Vagina (tissue), 2 donors: ENCODE measurements around the gene YIPF6. TPM values are rescaled to one million over a fixed set of nuclear protein-coding genes. Genes with fewer than 3 reads are reported as not detected.
A peak's percentile ranks its signal among the peaks of the same experiment; 100 is the strongest.
"Not testable (repeated sequence)": the region's sequence is repeated elsewhere in the genome, so short reads cannot be mapped to it uniquely, and the experiment has no call there.

Experiments
- DNase-seq, 2 donors: peaks; one replicate each; pipeline ENCODE4 v3.0.0-alpha.2; 2017; ENCODE audit errors: extremely low spot score in 2 of 2
- H3K27ac ChIP-seq: fragments of 200-600 bp; sonication (generic); one replicate; pipeline ENCODE4 v1.5.1; 2019
- H3K27me3 ChIP-seq: fragments of 200-600 bp; sonication (generic); one replicate; pipeline ENCODE4 v1.5.1; 2019
- H3K36me3 ChIP-seq, 2 donors: fragments of 200-600 bp; sonication (generic); one replicate each; pipeline ENCODE4 v1.5.1; 2017 to 2019
- H3K4me1 ChIP-seq: fragments of 200-600 bp; sonication (generic); one replicate; pipeline ENCODE4 v1.5.1; 2019
- H3K4me3 ChIP-seq, 2 donors: fragments of 200-600 bp; sonication (generic); 1 replicate in 1 of 2; 2 replicates in 1 of 2; pipeline ENCODE4 v1.5.1; 2016 to 2019
- H3K9me3 ChIP-seq: fragments of 200-600 bp; sonication (generic); one replicate; pipeline ENCODE4 v1.5.1; 2019
- POLR2A ChIP-seq, 2 donors: fragments of 450-650 bp; IDR thresholded peaks; one replicate each; pipeline ENCODE4 v1.6.1; 2017; ENCODE audit warnings: antibody characterized with exemption in 2 of 2, mild to moderate bottlenecking in 2 of 2, moderate library complexity in 2 of 2
- POLR2AphosphoS5 ChIP-seq, 2 donors: sonication (generic); formaldehyde crosslinking; IDR thresholded peaks; one replicate each; pipeline ENCODE4 v1.9.0; 2017; ENCODE audit warnings: antibody characterized with exemption in 2 of 2, mild to moderate bottlenecking in 2 of 2, low read depth in 1 of 2; ENCODE audit not compliant: insufficient read depth in 1 of 2
- intact Hi-C: fragments of 100-400 bp; cut with DNase I; formaldehyde crosslinking; loops from one replicate; pipeline ENCODE4 v1.15.1; 2023
- total RNA-seq: library from RNA; depleted of rRNA; stranded (reverse); fragments of >200 nt; gene quantifications from one replicate; pipeline ENCODE4 v1.2.3, GENCODE V29; 2016
- TF ChIP-seq, protein P1 (sequence below), 3 experiments: fragments of 450-650 bp in 2 of 3; fragments of 200-600 bp in 1 of 3; sonication (generic) in 1 of 3; IDR thresholded peaks; one replicate each; pipeline ENCODE4 v1.5.1; 2017 to 2019; ENCODE audit warnings: antibody characterized with exemption in 3 of 3, mild to moderate bottlenecking in 2 of 3, moderate library complexity in 2 of 3

The YIPF6 gene
- total RNA-seq, 1 donor from 2014 or later = 19.2 TPM

- no peak for TF ChIP-seq POLR2AphosphoS5 (IDR thresholded peaks at IDR 0.05; ENCODE audit: insufficient read depth in 1 of 2, low read depth in 1 of 2)
- TF ChIP-seq, protein P1, sequence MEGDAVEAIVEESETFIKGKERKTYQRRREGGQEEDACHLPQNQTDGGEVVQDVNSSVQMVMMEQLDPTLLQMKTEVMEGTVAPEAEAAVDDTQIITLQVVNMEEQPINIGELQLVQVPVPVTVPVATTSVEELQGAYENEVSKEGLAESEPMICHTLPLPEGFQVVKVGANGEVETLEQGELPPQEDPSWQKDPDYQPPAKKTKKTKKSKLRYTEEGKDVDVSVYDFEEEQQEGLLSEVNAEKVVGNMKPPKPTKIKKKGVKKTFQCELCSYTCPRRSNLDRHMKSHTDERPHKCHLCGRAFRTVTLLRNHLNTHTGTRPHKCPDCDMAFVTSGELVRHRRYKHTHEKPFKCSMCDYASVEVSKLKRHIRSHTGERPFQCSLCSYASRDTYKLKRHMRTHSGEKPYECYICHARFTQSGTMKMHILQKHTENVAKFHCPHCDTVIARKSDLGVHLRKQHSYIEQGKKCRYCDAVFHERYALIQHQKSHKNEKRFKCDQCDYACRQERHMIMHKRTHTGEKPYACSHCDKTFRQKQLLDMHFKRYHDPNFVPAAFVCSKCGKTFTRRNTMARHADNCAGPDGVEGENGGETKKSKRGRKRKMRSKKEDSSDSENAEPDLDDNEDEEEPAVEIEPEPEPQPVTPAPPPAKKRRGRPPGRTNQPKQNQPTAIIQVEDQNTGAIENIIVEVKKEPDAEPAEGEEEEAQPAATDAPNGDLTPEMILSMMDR (IDR thresholded peaks at IDR 0.05) = no peak
- TF ChIP-seq POLR2A (IDR thresholded peaks at IDR 0.05) = no peak
- Histone ChIP-seq H3K27me3 (no peaks in the 10 kb centered on the region), H3K4me3 (no peak overlapping the region), H3K36me3 (no peaks in the 10 kb centered on the region), H3K9me3 (no peaks in the 10 kb centered on the region), H3K27ac (no peak overlapping the region), H3K4me1 (no peaks in the 10 kb centered on the region)
- DNase-seq = no peak
- intact Hi-C loops = no loop called here
Measured at GRCh38 chrX:68490644-68491043, 8.2 kb upstream of the YIPF6 start.

- Histone ChIP-seq H3K27ac (no peak overlapping the region), H3K36me3 (no peaks in the 10 kb centered on the region), H3K27me3 (no peaks in the 10 kb centered on the region), H3K4me1 (no peaks in the 10 kb centered on the region), H3K9me3 (no peaks in the 10 kb centered on the region), H3K4me3 (no peak overlapping the region)
- TF ChIP-seq, protein P1 (IDR thresholded peaks at IDR 0.05) = no peak
- TF ChIP-seq POLR2AphosphoS5 (IDR thresholded peaks at IDR 0.05; ENCODE audit: insufficient read depth in 1 of 2, low read depth in 1 of 2) (no peak), POLR2A (IDR thresholded peaks at IDR 0.05) (no peak)
- DNase-seq = no peak
- intact Hi-C loops = no loop called here
Measured at GRCh38 chrX:68492583-68492982, 6.3 kb upstream of the YIPF6 start.

DNA sequence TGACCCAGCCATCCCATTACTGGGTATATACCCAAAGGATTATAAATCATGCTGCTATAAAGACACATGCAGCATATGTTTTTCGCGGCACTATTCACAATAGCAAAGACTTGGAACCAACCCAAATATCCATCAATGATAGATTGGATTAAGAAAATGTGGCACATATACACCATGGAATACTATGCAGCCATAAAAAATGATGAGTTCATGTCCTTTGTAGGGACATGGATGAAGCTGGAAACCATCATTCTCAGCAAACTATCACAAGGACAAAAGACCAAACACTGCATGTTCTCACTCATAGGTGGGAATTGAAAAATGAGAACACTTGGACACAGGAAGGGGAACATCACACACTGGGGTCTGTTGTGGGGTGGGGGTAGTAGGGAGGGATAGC, 5.1 kb upstream of the YIPF6 start:
- H3K27me3 ChIP-seq, H3K27ac ChIP-seq, H3K4me1 ChIP-seq, H3K4me3 ChIP-seq, intact Hi-C loops, DNase-seq, H3K36me3 ChIP-seq, H3K9me3 ChIP-seq: not testable (repeated sequence)

- Histone ChIP-seq H3K4me1 (peaks cover 13% of the 10 kb centered on the region), H3K27me3 (no peaks in the 10 kb centered on the region), H3K36me3 (no peaks in the 10 kb centered on the region), H3K4me3 (peak overlapping the region; percentile 65 to 67), H3K27ac (peak overlapping the region; percentile 93), H3K9me3 (no peaks in the 10 kb centered on the region)
- intact Hi-C loops = no loop called here
- TF ChIP-seq, protein P1 (IDR thresholded peaks at IDR 0.05) = no peak
- no peak for TF ChIP-seq POLR2AphosphoS5 (IDR thresholded peaks at IDR 0.05; ENCODE audit: insufficient read depth in 1 of 2, low read depth in 1 of 2)
- no peak for TF ChIP-seq POLR2A (IDR thresholded peaks at IDR 0.05)
- no peak for DNase-seq
Measured at GRCh38 chrX:68498044-68498507, 775 bp upstream of the YIPF6 start.

DNA sequence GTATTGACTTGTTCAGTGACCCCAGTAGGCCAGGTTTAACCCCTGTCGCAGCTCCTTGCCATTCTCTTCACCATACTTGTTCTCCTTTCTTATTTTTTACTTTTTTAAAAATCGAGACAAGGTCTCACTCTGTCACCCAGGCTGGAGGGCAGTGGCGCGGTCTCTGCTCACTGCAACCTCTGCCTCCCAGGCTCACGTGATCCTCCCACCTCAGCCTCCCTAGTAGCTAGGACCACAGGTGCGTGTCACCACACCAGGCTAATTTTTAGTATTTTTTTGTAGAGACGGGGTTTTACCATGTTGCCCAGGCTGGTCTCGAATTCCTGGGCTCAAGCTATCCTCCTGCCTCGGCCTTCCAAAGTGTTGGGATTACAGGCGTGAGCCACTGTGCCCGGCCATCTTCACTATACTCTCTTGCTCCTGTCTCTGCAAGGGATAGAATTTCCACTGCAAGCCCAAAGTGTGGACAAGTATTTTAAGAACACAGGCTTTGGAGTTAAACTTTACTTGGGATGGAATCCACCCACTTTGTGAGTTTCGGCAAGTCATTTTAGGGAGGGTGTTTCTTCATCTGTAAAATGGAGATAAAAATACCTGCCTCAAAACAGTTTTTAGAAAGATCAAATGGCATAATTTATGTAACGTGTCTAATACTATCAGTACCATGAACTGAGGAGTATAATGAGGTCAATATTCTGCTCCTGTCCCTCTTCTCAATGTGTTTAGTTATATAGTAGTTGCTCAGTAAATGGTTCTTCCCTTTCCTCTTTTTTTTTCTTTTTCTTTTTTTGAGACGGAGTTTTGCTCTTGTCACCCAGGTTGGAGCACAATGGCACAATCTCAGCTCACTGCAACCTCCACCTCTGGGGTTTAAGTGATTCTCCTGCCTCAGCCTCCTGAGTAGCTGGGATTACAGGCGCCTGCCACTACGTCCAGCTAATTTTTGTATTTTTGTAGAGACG, 973 bp downstream of the YIPF6 start:
- intact Hi-C loops = no loop called here
- no peak for DNase-seq
- TF ChIP-seq, protein P1 (IDR thresholded peaks at IDR 0.05) = no peak
- TF ChIP-seq POLR2AphosphoS5 (IDR thresholded peaks at IDR 0.05; ENCODE audit: insufficient read depth in 1 of 2, low read depth in 1 of 2) (no peak), POLR2A (IDR thresholded peaks at IDR 0.05) (no peak)
- Histone ChIP-seq H3K4me1 (peaks cover 13% of the 10 kb centered on the region), H3K4me3 (peak overlapping the region; percentile 65 to 67), H3K27me3 (no peaks in the 10 kb centered on the region), H3K27ac (peak overlapping the region; percentile 93), H3K9me3 (no peaks in the 10 kb centered on the region), H3K36me3 (no peaks in the 10 kb centered on the region)
